Lower leg skin (tissue), 3 donors: Measurements from ENCODE around the gene SLC25A14.

ENCODE experiments used
- CTCF ChIP-seq, 3 donors: fragments of 450-650 bp; IDR thresholded peaks; one replicate each; pipeline ENCODE4 v1.5.1; 2016; ENCODE audit warnings: antibody characterized with exemption in 3 of 3, mild to moderate bottlenecking in 3 of 3, moderate library complexity in 2 of 3
- POLR2A ChIP-seq, 2 donors: fragments of 450-650 bp; IDR thresholded peaks; one replicate each; pipeline ENCODE4 v1.6.1; 2016 to 2017; ENCODE audit warnings: antibody characterized with exemption in 2 of 2, mild to moderate bottlenecking in 1 of 2, moderate library complexity in 1 of 2

- TF ChIP-seq CTCF (IDR thresholded peaks at IDR 0.05), result no peak
- no peak for TF ChIP-seq POLR2A (IDR thresholded peaks at IDR 0.05)
Measured at GRCh38 chrX:130413415-130413814, 73.7 kb downstream of the SLC25A14 start.
